GM04503 (cell line): Measurements from ENCODE around the gene PRMT7.

Experiments used
- DNase-seq: peaks from one replicate; pipeline ENCODE4 v3.0.0-alpha.2; 2012; ENCODE audit warnings: low read depth

PRMT7 gene

GRCh38 chr16:68376590-68376989, 65.8 kb downstream of the PRMT7 start:
- DNase-seq, result no peak

- no peak for DNase-seq
Observed at GRCh38 chr16:68377221-68377620, 66.4 kb downstream of the PRMT7 start.

- no peak for DNase-seq
Observed at GRCh38 chr16:68377667-68378393, 67.0 kb downstream of the PRMT7 start.

GRCh38 chr16:68378436-68379415, 67.9 kb downstream of the PRMT7 start:
- no peak for DNase-seq

GRCh38 chr16:68379472-68380347, 68.9 kb downstream of the PRMT7 start:
- DNase-seq, result no peak

- no peak for DNase-seq
Observed at GRCh38 chr16:68380348-68380670, 69.5 kb downstream of the PRMT7 start.

GRCh38 chr16:68380676-68381362, 70.0 kb downstream of the PRMT7 start:
- no peak for DNase-seq

GRCh38 chr16:68381363-68381724, 70.5 kb downstream of the PRMT7 start:
- DNase-seq, result no peak

- DNase-seq, result no peak
Observed at GRCh38 chr16:68382296-68382718, 71.5 kb downstream of the PRMT7 start.

- no peak for DNase-seq
Observed at GRCh38 chr16:68383858-68384257, 73.0 kb downstream of the PRMT7 start.

- no peak for DNase-seq
Observed at GRCh38 chr16:68384288-68385161, 73.7 kb downstream of the PRMT7 start.

- no peak for DNase-seq
Observed at GRCh38 chr16:68385371-68385770, 74.6 kb downstream of the PRMT7 start.

GRCh38 chr16:68386628-68387027, 75.8 kb downstream of the PRMT7 start:
- no peak for DNase-seq

GRCh38 chr16:68387301-68387700, 76.5 kb downstream of the PRMT7 start:
- no peak for DNase-seq

- DNase-seq, result no peak
Observed at GRCh38 chr16:68388124-68388523, 77.3 kb downstream of the PRMT7 start.

GRCh38 chr16:68389006-68389405, 78.2 kb downstream of the PRMT7 start:
- DNase-seq, result no peak

GRCh38 chr16:68389750-68390371, 79.0 kb downstream of the PRMT7 start:
- no peak for DNase-seq

- DNase-seq, result no peak
Observed at GRCh38 chr16:68393333-68393732, 82.5 kb downstream of the PRMT7 start.

GRCh38 chr16:68395167-68395786, 84.5 kb downstream of the PRMT7 start:
- DNase-seq, result no peak

- no peak for DNase-seq
Observed at GRCh38 chr16:68395815-68396214, 85.0 kb downstream of the PRMT7 start.
